Measurements from ENCODE around the gene CDH22. TPM values are rescaled to one million over a fixed set of nuclear protein-coding genes. Genes with fewer than 3 reads are reported as not detected.

CDH22 gene
- total and polyA plus RNA-seq, 10 of the 15 experiments (the other 5 are each of a cell fraction or from before 2014, with no cell fraction given): not detected

DNA sequence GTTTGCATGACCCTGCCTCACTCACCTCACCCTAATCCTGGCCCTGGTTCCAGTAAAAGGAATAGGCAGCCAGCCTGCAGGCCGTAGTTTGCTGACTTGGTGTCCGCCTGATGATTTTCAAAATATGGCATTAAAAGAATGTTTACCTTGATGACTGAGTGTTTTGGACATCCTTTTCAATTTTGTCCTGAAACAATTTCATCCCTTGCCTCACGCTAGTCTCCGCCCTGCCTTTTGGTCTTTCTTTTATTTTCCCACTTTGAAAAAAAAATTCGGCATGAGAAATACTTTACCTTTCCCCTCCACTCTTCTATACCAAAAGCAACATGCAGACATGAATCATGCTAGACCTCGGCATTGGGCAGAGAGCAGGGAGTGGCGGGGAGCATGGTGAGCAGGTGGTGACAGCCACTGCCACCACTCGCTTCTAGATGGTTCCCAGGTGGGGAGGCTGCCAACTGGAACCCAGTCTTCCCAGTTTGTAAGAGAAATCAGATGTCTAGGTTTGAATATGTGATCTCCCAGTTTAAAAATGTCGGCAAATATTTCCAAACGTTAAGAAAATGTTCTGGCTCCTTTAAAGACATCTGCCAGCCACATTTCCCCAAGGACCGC, 180.8 kb downstream of the CDH22 start:
- ATAC-seq: no peak
- TF ChIP-seq MTA2 (IDR thresholded peaks at IDR 0.05; ENCODE audit: low read depth): no peak
- no peak for TF ChIP-seq JUND (IDR thresholded peaks at IDR 0.05; ENCODE audit: low read depth, low read length)
- no peak for TF ChIP-seq ZBED1 (IDR thresholded peaks at IDR 0.05; ENCODE audit: borderline replicate concordance)
- TF ChIP-seq BACH1 (IDR thresholded peaks at IDR 0.05; ENCODE audit: borderline replicate concordance): no peak
- no peak for TF ChIP-seq SIX5 (IDR thresholded peaks at IDR 0.05; ENCODE audit: low read depth, low read length, severe bottlenecking)
- no peak for TF ChIP-seq NR2C1 (IDR thresholded peaks at IDR 0.05)
- no peak for TF ChIP-seq MEF2B (IDR thresholded peaks at IDR 0.05; ENCODE audit: partially characterized antibody, poor library complexity, severe bottlenecking)
- no peak for TF ChIP-seq IRF4 (IDR thresholded peaks at IDR 0.05; ENCODE audit: low read depth, low read length)
- TF ChIP-seq YBX1 (IDR thresholded peaks at IDR 0.05): no peak
- TF ChIP-seq PAX5 (IDR thresholded peaks at IDR 0.05; ENCODE audit: borderline replicate concordance, low read depth, low read length): no peak
- TF ChIP-seq SPI1 (IDR thresholded peaks at IDR 0.05; ENCODE audit: borderline replicate concordance, insufficient read depth, low read depth, low read length): no peak
- no peak overlapping the region for H2AFZ ChIP-seq (ENCODE audit: control insufficient read depth, low read depth, low read length)
- H3K27me3 ChIP-seq (replicated peaks in 1 of 2; ENCODE audit: control insufficient read depth in 2 of 2, insufficient read depth in 2 of 2, low read length in 1 of 2): no peaks in the 10 kb centered on the region
- POLR2A ChIA-PET: no interaction called here
- H3K79me2 ChIP-seq (ENCODE audit: control insufficient read depth, insufficient read depth, low read length): peaks cover 12% of the 10 kb centered on the region
- CTCF ChIA-PET: interaction anchor here (0.9 to 6.0 kb wide), 7 partner anchors 8 to 279 kb away, joined by 3 to 63 read pairs (median 6); partner anchors contain the start of gene ELMO2
- RAD21 ChIA-PET (ENCODE audit: unreplicated experiment): no interaction called here
- H4K20me1 ChIP-seq (ENCODE audit: control insufficient read depth, insufficient read depth): peaks cover 9% of the 10 kb centered on the region
- 70% methylated on average over 11 of the region's 11 CpGs for WGBS (ENCODE audit: insufficient coverage, insufficient replicate concordance, low lambda C conversion rate, missing lambda C conversion rate)
- intact Hi-C loops (cut with micrococcal nuclease; ENCODE audit: unreplicated experiment) (no loop called here), in situ Hi-C loops (cut with MboI) (no loop called here)
- DNase-seq (ENCODE audit: low read depth, low spot score): no peak
- H3K27ac ChIP-seq (ENCODE audit: control insufficient read depth, insufficient read depth): no peak overlapping the region
- no peak for FAIRE-seq
- no peaks in the 10 kb centered on the region for H3K9me3 ChIP-seq (replicated peaks; ENCODE audit: control insufficient read depth, insufficient read depth, low read length)
- no peak overlapping the region for H3K4me2 ChIP-seq (ENCODE audit: control insufficient read depth, insufficient read depth)
- H3K36me3 ChIP-seq (ENCODE audit: control insufficient read depth in 2 of 2, insufficient read depth in 2 of 2, low read length in 1 of 2): peaks cover 23 to 26% of the 10 kb centered on the region in 2 experiments
- no TSS peak for BruUV-seq (replicated peaks)
- H3K4me3 ChIP-seq: no peak overlapping the region
- H3K4me1 ChIP-seq (ENCODE audit: control insufficient read depth, insufficient read depth, low read length): peaks cover 21% of the 10 kb centered on the region
- SMC1A ChIA-PET (ENCODE audit: uncharacterized antibody, unreplicated experiment): interaction anchor here (5.9 kb wide), 1 partner anchor 9 kb away, joined by 39 read pairs; the partner anchor contains the start of gene CD40
- H3K9ac ChIP-seq (ENCODE audit: control insufficient read depth, insufficient read depth, low read length): no peak overlapping the region

Measured in GM12878 (cell line).